ENCODE results near the gene KLHL29. TPM values are rescaled to one million over a fixed set of nuclear protein-coding genes. Genes with fewer than 3 reads are reported as not detected.

KLHL29 gene
- total RNA-seq, 1 experiment from 2014 or later = 2.6 TPM

DNA sequence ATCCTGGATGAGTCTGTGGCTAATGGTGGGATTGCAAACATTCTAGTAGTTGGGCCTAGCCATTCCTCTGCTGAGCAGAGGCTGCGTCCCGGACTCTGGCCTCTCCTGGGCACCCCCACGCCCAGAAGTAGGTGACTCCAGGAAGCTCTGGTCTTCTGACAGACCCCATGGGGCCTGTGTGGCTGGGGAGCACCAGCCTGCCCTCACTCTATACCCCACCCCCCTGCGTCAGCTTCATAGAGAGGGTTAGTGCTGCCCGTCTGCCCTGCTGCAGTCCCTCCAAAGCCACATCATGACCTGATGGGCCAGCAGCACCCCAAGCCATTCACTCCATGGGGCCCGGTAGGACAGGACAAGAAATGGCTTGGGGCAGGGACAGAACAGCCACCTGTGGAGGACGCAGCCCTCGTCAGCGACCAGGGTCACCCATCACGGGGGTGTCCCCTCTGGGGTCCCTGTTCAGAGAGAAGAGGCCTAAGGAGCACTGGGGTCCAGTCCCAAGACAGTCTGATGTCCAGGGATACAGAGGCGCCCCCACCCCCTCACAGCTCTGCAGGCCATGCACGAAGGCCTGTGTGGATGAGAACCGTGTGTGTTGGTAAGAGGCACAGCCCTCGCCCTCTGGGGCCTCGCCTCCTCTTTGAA lies 303.6 kb downstream of the KLHL29 start:
- ATAC-seq (no peak), DNase-seq (no peak)
- BruUV-seq (replicated peaks) = no TSS peak
- Histone ChIP-seq H4K20me1 (ENCODE audit: low read length) (no peaks in the 10 kb centered on the region), H2AFZ (ENCODE audit: low read length) (no peak overlapping the region), H3K27me3 (ENCODE audit: low read length) (no peaks in the 10 kb centered on the region), H3K4me1 (ENCODE audit: insufficient read depth, low read length) (no peaks in the 10 kb centered on the region), H3K36me3 (ENCODE audit: low read depth, low read length) (no peaks in the 10 kb centered on the region), H3K4me3 (ENCODE audit: low read length) (no peak overlapping the region), H3K9me2 (replicated peaks; ENCODE audit: low read length) (no peaks in the 10 kb centered on the region), H3K4me2 (ENCODE audit: low read length) (no peak overlapping the region), H3K27ac (ENCODE audit: low read length) (no peak overlapping the region), H3K9me3 (ENCODE audit: low read length) (no peaks in the 10 kb centered on the region), H3K9ac (ENCODE audit: low read length) (no peak overlapping the region), H3F3A (ENCODE audit: low read length, unreplicated experiment) (no peaks in the 10 kb centered on the region), H3K79me2 (ENCODE audit: low read length) (no peaks in the 10 kb centered on the region)
- ChIA-PET POLR2A (ENCODE audit: unreplicated experiment) (no interaction called here), CTCF (no interaction called here)
- TF ChIP-seq, protein P1, sequence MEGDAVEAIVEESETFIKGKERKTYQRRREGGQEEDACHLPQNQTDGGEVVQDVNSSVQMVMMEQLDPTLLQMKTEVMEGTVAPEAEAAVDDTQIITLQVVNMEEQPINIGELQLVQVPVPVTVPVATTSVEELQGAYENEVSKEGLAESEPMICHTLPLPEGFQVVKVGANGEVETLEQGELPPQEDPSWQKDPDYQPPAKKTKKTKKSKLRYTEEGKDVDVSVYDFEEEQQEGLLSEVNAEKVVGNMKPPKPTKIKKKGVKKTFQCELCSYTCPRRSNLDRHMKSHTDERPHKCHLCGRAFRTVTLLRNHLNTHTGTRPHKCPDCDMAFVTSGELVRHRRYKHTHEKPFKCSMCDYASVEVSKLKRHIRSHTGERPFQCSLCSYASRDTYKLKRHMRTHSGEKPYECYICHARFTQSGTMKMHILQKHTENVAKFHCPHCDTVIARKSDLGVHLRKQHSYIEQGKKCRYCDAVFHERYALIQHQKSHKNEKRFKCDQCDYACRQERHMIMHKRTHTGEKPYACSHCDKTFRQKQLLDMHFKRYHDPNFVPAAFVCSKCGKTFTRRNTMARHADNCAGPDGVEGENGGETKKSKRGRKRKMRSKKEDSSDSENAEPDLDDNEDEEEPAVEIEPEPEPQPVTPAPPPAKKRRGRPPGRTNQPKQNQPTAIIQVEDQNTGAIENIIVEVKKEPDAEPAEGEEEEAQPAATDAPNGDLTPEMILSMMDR (conservative IDR thresholded peaks at IDR 0.05; ENCODE audit: low read depth, low read length) = no peak
- TF ChIP-seq EZH2phosphoT487 (IDR thresholded peaks at IDR 0.05; ENCODE audit: borderline replicate concordance, low read length) = no peak
- TF ChIP-seq EZH2 (IDR thresholded peaks at IDR 0.05; ENCODE audit: low read length, unreplicated experiment) = no peak
- intact Hi-C loops (cut with micrococcal nuclease) = no loop called here

DNA sequence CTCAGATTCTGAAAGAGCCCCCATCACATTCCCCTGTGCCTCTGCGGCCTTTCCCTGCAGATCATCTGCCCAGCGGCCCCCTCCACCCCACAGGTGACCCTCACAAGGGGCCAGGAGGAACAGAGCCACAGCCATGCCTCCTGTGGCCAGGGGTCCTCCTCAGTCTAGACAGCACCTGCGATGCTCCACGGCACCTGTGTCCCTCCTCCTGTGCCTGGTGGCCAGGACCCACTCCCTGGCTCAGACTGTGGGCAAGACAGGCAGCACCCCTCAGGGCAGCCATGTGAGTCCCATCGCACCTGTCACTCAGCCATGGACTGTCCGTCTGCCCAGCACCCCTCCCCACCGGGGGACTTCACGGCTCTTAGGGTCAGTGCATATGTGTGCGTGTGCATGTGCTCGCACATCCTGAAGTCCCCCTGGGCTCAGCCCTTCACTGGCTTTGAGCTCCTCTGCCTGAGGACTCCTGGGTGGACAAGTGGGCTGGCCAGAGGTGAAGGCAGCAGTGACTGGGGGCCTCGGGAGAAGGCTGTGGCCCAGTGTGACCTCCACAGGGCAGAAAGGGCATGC lies 304.2 kb downstream of the KLHL29 start:
- Histone ChIP-seq H3K79me2 (ENCODE audit: low read length) (no peaks in the 10 kb centered on the region), H2AFZ (ENCODE audit: low read length) (no peak overlapping the region), H3K4me1 (ENCODE audit: insufficient read depth, low read length) (no peaks in the 10 kb centered on the region), H4K20me1 (ENCODE audit: low read length) (no peaks in the 10 kb centered on the region), H3F3A (ENCODE audit: low read length, unreplicated experiment) (no peaks in the 10 kb centered on the region), H3K4me2 (ENCODE audit: low read length) (no peak overlapping the region), H3K4me3 (ENCODE audit: low read length) (no peak overlapping the region), H3K27me3 (ENCODE audit: low read length) (no peaks in the 10 kb centered on the region), H3K9me2 (replicated peaks; ENCODE audit: low read length) (no peaks in the 10 kb centered on the region), H3K9me3 (ENCODE audit: low read length) (no peaks in the 10 kb centered on the region), H3K27ac (ENCODE audit: low read length) (no peak overlapping the region), H3K9ac (ENCODE audit: low read length) (no peak overlapping the region), H3K36me3 (ENCODE audit: low read depth, low read length) (no peaks in the 10 kb centered on the region)
- CTCF ChIA-PET = no interaction called here
- DNase-seq (no peak), ATAC-seq (no peak)
- intact Hi-C loops (cut with micrococcal nuclease) = no loop called here
- no TSS peak for BruUV-seq (replicated peaks)
- TF ChIP-seq EZH2phosphoT487 (IDR thresholded peaks at IDR 0.05; ENCODE audit: borderline replicate concordance, low read length) = no peak
- no peak for TF ChIP-seq EZH2 (IDR thresholded peaks at IDR 0.05; ENCODE audit: low read length, unreplicated experiment)
- TF ChIP-seq, protein P1 (conservative IDR thresholded peaks at IDR 0.05; ENCODE audit: low read depth, low read length) = no peak
- POLR2A ChIA-PET (ENCODE audit: unreplicated experiment) = no interaction called here

DNA sequence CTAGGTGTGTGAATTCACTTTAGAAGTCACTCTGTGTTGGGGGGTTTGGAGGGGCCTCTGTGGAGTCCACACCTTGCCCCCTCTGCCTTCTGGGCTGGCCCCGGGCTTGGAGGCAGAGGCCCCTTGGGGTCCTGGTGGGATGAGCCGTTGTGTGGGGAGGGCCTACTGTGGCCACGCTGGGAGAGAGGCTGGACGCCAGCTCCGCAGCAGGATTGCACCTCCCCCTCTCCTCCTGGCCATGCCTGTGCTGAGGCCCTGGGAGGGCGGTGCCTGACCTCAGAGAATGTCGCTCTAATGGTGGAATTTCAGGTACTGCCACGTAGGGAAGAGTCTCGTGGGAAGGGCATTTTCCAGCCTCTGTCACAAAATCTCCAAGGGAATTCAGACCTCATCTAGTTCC lies 304.9 kb downstream of the KLHL29 start:
- Histone ChIP-seq H3F3A (ENCODE audit: low read length, unreplicated experiment) (no peaks in the 10 kb centered on the region), H3K27me3 (ENCODE audit: low read length) (no peaks in the 10 kb centered on the region), H3K36me3 (ENCODE audit: low read depth, low read length) (no peaks in the 10 kb centered on the region), H2AFZ (ENCODE audit: low read length) (no peak overlapping the region), H3K4me3 (ENCODE audit: low read length) (no peak overlapping the region), H3K27ac (ENCODE audit: low read length) (no peak overlapping the region), H3K9me3 (ENCODE audit: low read length) (no peaks in the 10 kb centered on the region), H3K4me2 (ENCODE audit: low read length) (no peak overlapping the region), H4K20me1 (ENCODE audit: low read length) (no peaks in the 10 kb centered on the region), H3K9me2 (replicated peaks; ENCODE audit: low read length) (no peaks in the 10 kb centered on the region), H3K79me2 (ENCODE audit: low read length) (no peaks in the 10 kb centered on the region), H3K4me1 (ENCODE audit: insufficient read depth, low read length) (no peaks in the 10 kb centered on the region), H3K9ac (ENCODE audit: low read length) (no peak overlapping the region)
- no TSS peak for BruUV-seq (replicated peaks)
- intact Hi-C loops (cut with micrococcal nuclease) = no loop called here
- DNase-seq = no peak
- CTCF ChIA-PET = no interaction called here
- ATAC-seq = no peak
- TF ChIP-seq, protein P1 (conservative IDR thresholded peaks at IDR 0.05; ENCODE audit: low read depth, low read length) = no peak
- TF ChIP-seq EZH2 (IDR thresholded peaks at IDR 0.05; ENCODE audit: low read length, unreplicated experiment) (no peak), EZH2phosphoT487 (IDR thresholded peaks at IDR 0.05; ENCODE audit: borderline replicate concordance, low read length) (no peak)
- POLR2A ChIA-PET (ENCODE audit: unreplicated experiment) = no interaction called here
